Measurements from ENCODE around the gene JMJD7. TPM values are rescaled to one million over a fixed set of nuclear protein-coding genes. Genes with fewer than 3 reads are reported as not detected.

Gene JMJD7
- total RNA-seq, 1 donor from 2014 or later = 26.2 TPM

GRCh38 chr15:41877631-41878354 is 49.9 kb downstream of the JMJD7 start:
- no peak for TF ChIP-seq CTCF (IDR thresholded peaks at IDR 0.05; ENCODE audit: unreplicated experiment)
- peaks cover 4% of the 10 kb centered on the region for H3K4me1 Mint-ChIP-seq (ENCODE audit: low read depth)
- no peaks in the 10 kb centered on the region for H3K36me3 Mint-ChIP-seq (ENCODE audit: insufficient read depth)
- no peaks in the 10 kb centered on the region for H3K9me3 Mint-ChIP-seq (ENCODE audit: low read depth)
- peaks cover 36% of the 10 kb centered on the region for H3K27me3 Mint-ChIP-seq
- H3K27ac Mint-ChIP-seq = peak overlapping the region; percentile 57
- no peak overlapping the region for H3K4me3 Mint-ChIP-seq (ENCODE audit: low read depth)
- DNase-seq (ENCODE audit: low spot score, unreplicated experiment) = no peak

DNA sequence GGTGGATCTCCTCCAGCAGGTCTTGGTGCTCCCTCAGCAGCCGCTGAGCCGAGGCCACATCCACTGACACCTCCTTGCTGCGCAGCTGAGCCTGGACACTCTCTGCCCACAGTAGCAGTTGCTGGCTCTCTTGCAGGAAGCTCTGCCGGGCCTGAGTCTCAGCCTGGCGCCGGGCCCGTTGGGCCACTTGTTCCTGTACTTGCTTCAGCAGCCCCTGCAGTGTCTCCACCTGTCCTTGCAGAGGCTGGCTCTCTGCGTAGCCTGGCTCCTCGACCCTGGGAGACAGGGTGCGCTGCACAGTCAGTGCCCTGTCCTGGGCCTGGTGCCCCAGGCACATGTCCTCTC is 50.4 kb downstream of the JMJD7 start:
- H3K4me1 Mint-ChIP-seq (ENCODE audit: low read depth) = peaks cover 4% of the 10 kb centered on the region
- H3K36me3 Mint-ChIP-seq (ENCODE audit: insufficient read depth) = no peaks in the 10 kb centered on the region
- no peak for DNase-seq (ENCODE audit: low spot score, unreplicated experiment)
- peak overlapping the region; percentile 57 for H3K27ac Mint-ChIP-seq
- no peaks in the 10 kb centered on the region for H3K9me3 Mint-ChIP-seq (ENCODE audit: low read depth)
- H3K27me3 Mint-ChIP-seq = peaks cover 36% of the 10 kb centered on the region
- H3K4me3 Mint-ChIP-seq (ENCODE audit: low read depth) = no peak overlapping the region
- no peak for TF ChIP-seq CTCF (IDR thresholded peaks at IDR 0.05; ENCODE audit: unreplicated experiment)

- Mint-ChIP-seq H3K36me3 (ENCODE audit: insufficient read depth) (no peaks in the 10 kb centered on the region), H3K27ac (no peak overlapping the region), H3K4me3 (ENCODE audit: low read depth) (no peak overlapping the region), H3K9me3 (ENCODE audit: low read depth) (no peaks in the 10 kb centered on the region), H3K27me3 (peaks cover 40% of the 10 kb centered on the region), H3K4me1 (ENCODE audit: low read depth) (peaks cover 4% of the 10 kb centered on the region)
- no peak for TF ChIP-seq CTCF (IDR thresholded peaks at IDR 0.05; ENCODE audit: unreplicated experiment)
- DNase-seq (ENCODE audit: low spot score, unreplicated experiment) = no peak
Observed at GRCh38 chr15:41879321-41879845, 51.5 kb downstream of the JMJD7 start.

DNA sequence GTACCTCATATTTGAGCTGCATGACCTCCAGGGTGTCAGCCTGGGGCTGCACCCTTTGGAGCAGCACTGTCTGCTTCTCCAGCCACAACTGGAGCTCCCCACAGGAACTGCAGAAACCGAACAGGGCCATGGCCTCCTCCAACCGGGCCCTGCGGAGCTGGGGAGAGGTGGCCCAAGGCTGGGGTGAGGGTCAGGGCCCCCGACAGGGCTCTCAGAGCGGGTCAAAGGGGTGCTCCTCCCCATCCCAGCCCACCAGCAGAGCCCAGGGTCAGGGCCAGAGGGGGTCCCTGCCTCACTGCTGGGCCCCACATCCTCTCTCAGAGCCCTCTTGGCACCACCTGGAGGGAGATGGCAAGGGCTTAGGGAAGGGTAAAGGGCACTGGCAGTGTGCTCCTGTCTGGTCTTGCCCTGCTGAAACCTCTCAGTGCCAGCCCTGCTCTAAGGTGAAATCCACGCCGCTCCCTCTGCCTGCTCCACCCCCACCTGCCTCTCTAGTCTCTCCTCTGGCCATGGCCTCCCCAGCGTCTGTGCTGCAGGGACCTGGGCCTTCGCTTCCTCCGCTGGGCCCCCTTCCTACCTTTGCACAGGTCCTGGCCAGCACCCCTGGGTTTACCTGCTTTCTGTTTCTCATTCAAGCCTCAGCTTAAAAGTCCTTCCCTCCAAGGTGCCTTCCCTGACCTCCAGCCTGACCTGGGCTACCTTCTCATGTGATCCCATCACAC is 52.4 kb downstream of the JMJD7 start:
- no peak overlapping the region for H3K27ac Mint-ChIP-seq
- H3K4me3 Mint-ChIP-seq (ENCODE audit: low read depth) = no peak overlapping the region
- no peaks in the 10 kb centered on the region for H3K36me3 Mint-ChIP-seq (ENCODE audit: insufficient read depth)
- H3K9me3 Mint-ChIP-seq (ENCODE audit: low read depth) = no peaks in the 10 kb centered on the region
- DNase-seq (ENCODE audit: low spot score, unreplicated experiment) = no peak
- no peak for TF ChIP-seq CTCF (IDR thresholded peaks at IDR 0.05; ENCODE audit: unreplicated experiment)
- peaks cover 42% of the 10 kb centered on the region for H3K27me3 Mint-ChIP-seq
- peaks cover 4% of the 10 kb centered on the region for H3K4me1 Mint-ChIP-seq (ENCODE audit: low read depth)

DNA sequence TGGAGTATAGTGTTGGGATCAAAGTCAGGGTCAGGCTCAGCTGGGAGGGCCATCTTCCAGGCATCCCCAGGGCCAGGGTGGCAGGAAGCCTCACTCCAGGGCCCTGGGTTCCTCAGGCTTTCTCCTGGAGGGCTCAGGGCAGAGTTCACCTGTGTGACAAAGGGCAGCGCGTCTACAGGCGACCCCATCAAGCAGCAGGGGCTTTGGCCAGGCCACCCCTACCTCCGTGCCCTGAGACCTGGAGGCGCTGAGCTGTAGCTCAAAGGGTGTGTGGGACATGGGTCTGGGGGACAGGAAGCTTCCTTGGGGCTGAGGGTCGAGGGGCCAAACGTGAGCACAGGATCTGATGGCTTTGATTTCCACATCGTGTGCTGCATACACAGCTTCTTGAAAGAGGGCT is 53.2 kb downstream of the JMJD7 start:
- TF ChIP-seq CTCF (IDR thresholded peaks at IDR 0.05; ENCODE audit: unreplicated experiment) = no peak
- no peak for DNase-seq (ENCODE audit: low spot score, unreplicated experiment)
- H3K4me1 Mint-ChIP-seq (ENCODE audit: low read depth) = peaks cover 4% of the 10 kb centered on the region
- H3K27ac Mint-ChIP-seq = no peak overlapping the region
- no peak overlapping the region for H3K4me3 Mint-ChIP-seq (ENCODE audit: low read depth)
- no peaks in the 10 kb centered on the region for H3K9me3 Mint-ChIP-seq (ENCODE audit: low read depth)
- H3K36me3 Mint-ChIP-seq (ENCODE audit: insufficient read depth) = no peaks in the 10 kb centered on the region
- H3K27me3 Mint-ChIP-seq = peaks cover 41% of the 10 kb centered on the region

Measured in progenitor cell of endocrine pancreas (in vitro differentiated cells).